Breast epithelium (tissue), 3 donors: ENCODE data around the gene VEGFA.

Source experiments
- CTCF ChIP-seq, 3 donors: fragments of 450-650 bp; IDR thresholded peaks; one replicate each; pipeline ENCODE4 v1.5.1; 2016 to 2017; ENCODE audit warnings: antibody characterized with exemption in 3 of 3, mild to moderate bottlenecking in 3 of 3, moderate library complexity in 3 of 3
- POLR2A ChIP-seq: fragments of 450-650 bp; IDR thresholded peaks from one replicate; pipeline ENCODE4 v1.6.1; 2016; ENCODE audit warnings: antibody characterized with exemption, mild to moderate bottlenecking, moderate library complexity
- POLR2AphosphoS5 ChIP-seq, 3 donors: sonication (generic); formaldehyde crosslinking; IDR thresholded peaks; one replicate each; pipeline ENCODE4 v1.6.1; 2017; ENCODE audit warnings: antibody characterized with exemption in 3 of 3

- no peak for TF ChIP-seq POLR2A
- TF ChIP-seq CTCF (IDR thresholded peaks at IDR 0.05): no peak
- TF ChIP-seq POLR2AphosphoS5 (IDR thresholded peaks at IDR 0.05): no peak
Measured at GRCh38 chr6:43762410-43762768, 7.6 kb upstream of the VEGFA start.
